ENCODE results near the gene RS1.

RS1 gene

GRCh38 chrX:18668071-18668835 lies 3.7 kb downstream of the RS1 start:
- no peak for DNase-seq (ENCODE audit: low read depth in 4 of 4, low spot score in 1 of 4)

DNA sequence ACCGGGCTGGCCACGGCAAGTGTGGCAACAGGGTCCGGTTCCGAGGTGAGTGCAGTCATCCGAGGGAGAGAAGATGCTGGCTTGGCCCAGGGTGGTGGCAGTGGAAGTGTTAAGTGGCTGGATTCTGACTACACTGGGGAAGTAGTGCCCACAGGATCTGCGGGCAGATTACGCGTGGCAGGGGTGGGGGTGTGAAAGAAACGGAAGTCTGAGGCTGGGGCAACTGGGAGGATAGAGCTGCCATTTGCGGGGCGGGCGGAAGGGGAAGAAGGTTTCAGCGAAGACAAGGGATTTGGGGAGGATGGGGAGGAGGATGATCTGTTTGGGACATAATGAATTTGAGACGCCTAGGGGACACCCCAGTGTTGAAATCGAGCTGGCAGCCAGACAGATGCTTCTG lies 5.3 kb downstream of the RS1 start:
- DNase-seq (ENCODE audit: low read depth in 4 of 4, low spot score in 1 of 4) = no peak

DNA sequence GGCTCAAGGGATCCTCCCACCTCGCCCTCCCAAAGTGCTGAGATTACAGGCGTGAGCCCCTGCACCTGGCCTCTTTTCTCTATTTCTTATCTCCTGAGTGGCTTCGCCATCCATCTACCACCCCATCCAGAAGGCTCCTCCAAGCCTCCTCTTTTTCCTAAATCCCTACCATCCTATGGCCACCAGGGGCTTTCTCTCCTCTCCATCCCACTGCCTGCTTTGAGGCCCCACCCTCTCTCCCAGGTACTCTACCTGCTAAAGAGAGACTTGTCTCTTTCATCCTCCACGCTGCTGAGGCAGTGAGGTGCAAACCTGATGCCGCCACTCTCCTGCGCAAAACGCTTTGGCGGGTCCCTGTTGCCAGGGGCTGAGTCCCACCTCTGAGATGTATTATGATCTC lies 7.0 kb downstream of the RS1 start:
- no peak for DNase-seq (ENCODE audit: low read depth in 4 of 4, low spot score in 1 of 4)

DNA sequence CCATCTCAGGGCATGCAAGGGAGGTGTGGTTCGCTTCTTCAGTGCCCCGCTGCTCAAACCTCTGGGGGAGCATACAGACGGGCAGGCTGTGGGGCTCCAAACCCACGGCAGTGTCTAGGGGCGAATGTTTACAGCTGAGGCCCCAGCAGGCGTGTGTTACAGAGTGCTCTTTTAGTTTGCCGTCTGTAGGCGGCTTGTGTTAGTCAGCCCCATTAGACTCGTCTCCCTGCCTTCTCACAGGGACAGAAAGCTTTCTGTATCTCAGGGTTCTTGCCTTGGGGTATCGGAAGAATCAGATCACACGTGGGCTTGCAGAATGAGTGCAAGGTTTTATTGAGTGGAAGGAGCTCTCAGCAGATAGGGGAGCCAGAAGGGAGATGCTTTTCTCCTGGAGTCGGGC lies 10.6 kb downstream of the RS1 start:
- DNase-seq (ENCODE audit: low read depth in 4 of 4, low spot score in 1 of 4) = no peak

DNA sequence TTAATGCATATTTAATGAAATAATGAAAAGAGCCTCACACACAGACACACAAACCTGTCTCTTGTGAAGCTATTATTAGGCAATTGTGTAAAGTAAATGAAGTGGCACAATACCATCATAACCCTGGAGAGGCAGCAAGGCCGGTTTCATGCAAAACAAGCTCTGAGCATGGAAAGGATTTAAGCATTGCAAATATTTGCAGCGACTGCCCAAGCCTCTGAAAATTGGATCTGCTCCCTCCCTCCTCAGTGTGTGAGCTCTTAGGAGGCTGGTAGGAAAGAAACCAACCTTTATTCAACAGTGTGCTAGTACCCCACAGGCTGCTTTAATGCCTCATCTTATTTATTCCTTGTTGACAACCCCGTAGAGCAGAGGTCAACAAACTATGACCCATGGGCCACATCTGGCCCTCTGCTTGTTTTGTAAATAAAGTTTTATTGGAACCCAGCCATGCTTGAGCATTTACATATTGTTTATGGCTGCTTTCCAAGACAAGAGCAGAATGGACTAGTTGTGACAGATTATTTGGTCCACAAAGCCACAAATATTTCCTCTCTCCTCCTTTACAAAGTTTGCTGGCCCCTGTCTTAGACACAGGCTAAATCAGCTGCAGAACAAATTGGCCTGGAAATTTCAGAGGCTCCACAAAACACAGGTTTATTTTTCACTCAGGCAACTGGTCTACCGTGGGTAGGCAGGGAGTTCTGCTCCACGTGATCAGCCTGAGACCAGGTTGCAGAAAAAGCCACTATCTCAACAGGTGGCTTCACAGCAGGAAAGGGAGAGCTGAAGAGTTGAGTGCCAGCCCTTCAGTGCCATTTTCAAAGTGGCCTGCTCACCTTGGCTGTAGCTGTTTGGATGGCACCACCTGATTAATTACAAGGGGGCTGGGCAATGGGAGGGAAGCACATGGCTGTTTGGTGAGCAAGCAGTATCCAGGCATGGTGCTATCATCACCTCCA lies 16.8 kb downstream of the RS1 start:
- no peak for DNase-seq (ENCODE audit: low read depth in 4 of 4, low spot score in 1 of 4)

DNA sequence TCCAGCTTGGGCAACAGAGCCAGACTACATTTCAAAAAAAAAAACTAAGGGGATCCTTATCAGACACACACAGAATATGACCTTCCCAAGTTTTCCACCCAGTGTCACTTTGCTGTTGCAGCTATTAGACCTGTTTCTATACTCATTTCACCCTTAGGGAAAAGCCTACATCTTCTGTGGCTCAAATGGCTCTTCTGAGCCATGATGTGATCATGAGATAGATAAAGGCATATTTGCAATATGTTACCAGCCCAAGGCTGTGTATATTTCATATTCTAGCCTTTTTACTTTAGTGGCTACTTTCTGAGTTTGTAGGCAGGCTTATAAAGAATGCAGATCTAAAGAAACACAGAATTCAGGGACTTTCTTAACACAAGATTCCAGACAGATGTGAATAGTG lies 19.3 kb downstream of the RS1 start:
- DNase-seq (ENCODE audit: low read depth in 4 of 4, low spot score in 1 of 4) = no peak

GRCh38 chrX:18650662-18651061 lies 21.2 kb downstream of the RS1 start:
- DNase-seq (ENCODE audit: low read depth in 4 of 4, low spot score in 1 of 4) = no peak

DNA sequence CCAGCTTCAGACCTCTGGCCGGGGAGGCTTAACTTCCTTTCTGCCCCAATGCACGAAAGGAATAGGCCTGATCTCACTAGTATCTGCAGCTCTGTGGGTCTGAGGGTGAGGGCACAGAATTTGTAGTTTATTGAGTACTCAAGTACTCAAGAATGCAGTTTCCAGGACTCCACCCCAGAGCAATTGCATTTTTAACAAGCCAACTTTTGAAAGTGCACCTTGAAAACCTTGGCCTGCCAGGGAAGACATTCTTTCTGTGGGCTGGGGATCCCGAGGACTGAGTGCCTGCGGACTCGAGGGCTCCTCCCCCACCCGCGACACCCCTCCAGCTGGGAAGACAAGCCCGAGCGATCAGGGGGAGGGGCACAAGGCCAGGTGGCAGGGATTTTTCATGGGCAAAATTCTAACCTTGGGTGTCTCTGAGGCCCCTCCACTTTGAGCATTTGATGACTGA lies 22.4 kb downstream of the RS1 start:
- DNase-seq (ENCODE audit: low read depth in 4 of 4, low spot score in 1 of 4) = no peak

DNA sequence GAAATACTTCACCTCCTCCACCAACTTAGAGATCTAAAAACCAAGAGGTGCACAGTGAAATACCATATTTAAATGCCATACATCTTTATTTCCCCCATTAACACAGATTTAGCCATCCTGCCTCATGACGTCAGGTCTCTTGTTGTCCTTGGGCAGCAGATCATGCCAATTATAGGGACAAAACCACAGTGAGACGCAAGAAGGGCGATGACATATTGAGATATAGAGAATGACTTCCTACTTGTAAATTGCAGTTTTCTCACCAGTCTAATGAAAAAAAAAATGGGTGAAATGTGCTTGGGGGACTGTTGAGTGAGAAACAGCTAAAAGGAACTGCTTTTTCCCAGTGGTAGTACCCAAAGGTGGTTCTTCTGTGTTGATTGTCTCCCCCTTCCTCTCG lies 24.3 kb downstream of the RS1 start:
- no peak for DNase-seq (ENCODE audit: low read depth in 4 of 4, low spot score in 1 of 4)

DNA sequence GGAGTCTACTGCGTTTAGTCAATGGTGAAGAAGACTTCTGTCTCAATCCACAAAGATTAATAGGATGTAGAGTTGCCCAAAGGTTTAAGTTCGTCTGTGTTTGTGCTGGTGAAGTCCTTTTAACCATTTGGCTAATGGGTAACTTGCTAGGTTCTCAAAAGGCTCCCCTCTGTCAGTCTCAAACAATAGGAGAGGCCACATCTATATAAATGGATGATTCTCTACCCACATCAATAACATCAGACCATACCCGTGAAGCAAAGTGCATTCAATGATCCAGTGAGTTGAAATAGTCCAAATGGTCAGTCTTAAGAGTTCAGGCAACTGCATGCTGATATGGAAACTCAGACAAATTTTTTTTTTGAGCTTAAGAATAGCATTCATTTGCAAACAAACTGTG lies 28.1 kb downstream of the RS1 start:
- no peak for DNase-seq (ENCODE audit: low read depth in 4 of 4, low spot score in 1 of 4)

DNA sequence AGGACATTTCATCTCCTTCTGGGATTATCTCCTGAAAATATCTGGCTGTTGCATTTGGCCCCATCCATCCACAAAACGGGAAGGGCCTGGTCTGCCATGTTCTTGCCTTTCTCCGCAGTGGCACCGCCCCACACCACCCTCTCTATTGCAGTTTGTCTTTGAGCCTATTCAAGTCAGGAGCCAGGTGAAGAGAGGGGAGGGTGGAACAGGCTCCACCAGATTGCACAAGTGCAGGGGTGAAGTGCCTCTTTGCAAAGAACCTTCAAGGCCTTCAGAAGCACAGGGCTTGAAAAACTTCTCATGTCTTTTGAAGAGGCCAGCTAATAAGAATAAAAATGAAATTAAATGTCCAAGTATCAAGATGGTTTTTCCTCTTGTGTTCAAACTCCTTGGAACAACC lies 28.7 kb downstream of the RS1 start:
- no peak for DNase-seq (ENCODE audit: low read depth in 4 of 4, low spot score in 1 of 4)

- no peak for DNase-seq (ENCODE audit: low read depth in 4 of 4, low spot score in 1 of 4)
These were observed 31.2 kb downstream of the RS1 start for GRCh38 chrX:18640686-18641085.

DNA sequence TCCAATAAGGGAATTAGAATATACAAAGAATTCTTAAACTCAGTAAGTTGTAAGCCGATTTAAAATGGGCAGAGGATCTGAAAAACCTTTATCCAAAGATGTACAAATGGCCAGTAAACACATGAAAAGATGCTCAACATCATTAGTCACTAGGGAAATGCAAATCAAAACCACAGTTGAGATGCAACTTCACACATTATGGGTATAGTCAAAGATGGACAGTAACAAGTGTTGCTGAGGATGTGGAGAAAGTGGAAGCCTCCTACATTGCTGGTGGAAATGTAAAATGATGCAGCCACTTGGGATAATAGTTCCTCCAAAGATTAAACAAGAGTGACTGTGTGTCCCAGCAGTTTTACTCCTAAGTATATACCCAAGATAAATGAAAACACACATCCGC lies 32.6 kb downstream of the RS1 start:
- no peak for DNase-seq (ENCODE audit: low read depth in 4 of 4, low spot score in 1 of 4)

- DNase-seq (ENCODE audit: low read depth in 4 of 4, low spot score in 1 of 4) = no peak
These were observed 33.5 kb downstream of the RS1 start for GRCh38 chrX:18638398-18638797.

- DNase-seq (ENCODE audit: low read depth in 4 of 4, low spot score in 1 of 4) = no peak
These were observed 41.0 kb downstream of the RS1 start for GRCh38 chrX:18630934-18631333.

DNA sequence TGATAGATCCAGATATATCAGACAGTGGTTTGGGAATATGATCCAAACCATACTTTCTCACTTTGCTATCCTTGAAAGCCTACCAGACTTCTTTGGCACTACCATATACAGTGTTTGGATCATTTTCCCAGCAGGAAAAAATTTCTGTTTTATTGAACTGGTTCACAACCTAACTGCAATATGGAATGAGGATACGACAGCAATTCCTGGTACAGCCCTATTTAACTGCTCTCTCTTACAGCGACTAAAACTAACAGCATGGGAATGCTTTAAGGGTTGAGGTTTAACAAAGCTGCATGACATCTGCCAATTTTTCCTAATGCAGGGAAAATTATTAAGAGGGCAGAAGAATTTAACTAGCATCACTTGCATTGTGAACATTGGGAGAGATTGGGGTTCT lies 47.3 kb downstream of the RS1 start:
- DNase-seq (ENCODE audit: low read depth in 4 of 4, low spot score in 1 of 4) = no peak

GRCh38 chrX:18620349-18620748 lies 51.6 kb downstream of the RS1 start:
- DNase-seq (ENCODE audit: low read depth in 4 of 4, low spot score in 1 of 4) = no peak

DNA sequence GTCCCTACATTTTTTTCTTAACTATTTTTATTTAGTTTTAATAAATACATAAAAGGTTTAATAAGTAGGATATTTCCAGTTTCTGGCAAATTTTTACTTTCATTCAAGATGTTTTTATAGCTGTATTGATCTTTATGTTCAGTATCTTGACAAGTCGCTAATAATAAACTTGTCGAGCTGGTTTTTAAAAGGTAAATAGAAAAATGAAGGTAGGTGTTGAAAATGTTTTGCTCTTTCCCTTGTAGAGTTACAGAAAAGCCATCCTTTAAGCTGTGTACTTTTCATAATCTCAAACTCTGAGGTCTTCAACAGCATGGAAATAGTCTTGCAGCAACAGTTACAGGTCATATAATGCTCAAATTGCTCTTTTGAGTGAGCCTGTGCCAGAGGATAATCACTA lies 52.6 kb downstream of the RS1 start:
- no peak for DNase-seq (ENCODE audit: low read depth in 4 of 4, low spot score in 1 of 4)

DNA sequence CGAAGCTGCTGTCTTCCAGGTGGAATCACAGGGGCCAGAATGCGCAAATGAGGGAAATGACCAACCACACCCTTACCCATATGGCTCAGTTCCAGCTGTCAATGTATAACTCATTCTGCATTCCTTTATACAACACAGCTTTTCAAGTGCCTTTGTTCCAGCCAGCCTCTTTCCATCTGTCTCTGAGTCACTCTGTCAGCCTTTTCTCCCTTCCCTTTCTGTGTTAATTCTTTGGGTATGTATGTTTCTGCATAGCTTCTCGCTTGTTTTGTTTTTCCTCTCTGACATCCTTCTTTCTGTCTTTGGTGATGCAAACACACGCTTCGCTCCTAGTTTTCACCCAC lies 54.5 kb downstream of the RS1 start:
- no peak for DNase-seq (ENCODE audit: low read depth in 4 of 4, low spot score in 1 of 4)

DNA sequence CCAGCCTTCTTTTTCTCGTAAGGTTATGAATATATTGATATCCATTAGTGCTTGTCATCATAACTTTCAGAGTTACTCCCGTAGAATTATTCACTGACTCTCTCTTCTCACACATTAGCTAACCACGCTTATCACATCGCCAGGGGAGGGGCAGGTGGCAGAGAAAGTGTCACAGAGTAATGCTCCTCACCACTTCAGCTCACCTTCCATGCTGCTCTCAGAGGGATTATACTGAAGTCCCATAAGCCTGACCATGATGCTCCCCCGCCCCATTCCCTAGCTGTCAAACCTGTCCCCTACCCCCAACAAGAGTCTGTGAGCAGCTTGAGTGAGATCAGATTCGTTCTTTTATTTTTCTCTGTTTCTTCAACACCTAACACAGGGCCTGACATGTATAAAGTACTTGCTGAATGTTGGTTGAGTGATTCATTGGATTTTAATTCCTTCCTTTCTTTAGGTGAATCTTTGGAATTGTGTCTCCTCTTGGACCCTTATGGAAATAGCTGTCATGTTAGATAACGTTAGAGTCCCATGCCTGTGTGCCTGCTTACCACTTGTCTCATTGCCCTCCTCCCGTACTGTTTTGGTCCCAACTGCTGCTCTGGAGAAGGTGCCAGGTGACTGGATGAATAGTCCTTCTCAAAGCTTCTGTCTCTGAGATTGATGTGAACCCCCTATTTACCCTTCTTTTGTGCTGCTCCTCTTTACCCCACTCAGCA lies 55.1 kb downstream of the RS1 start:
- no peak for DNase-seq (ENCODE audit: low read depth in 4 of 4, low spot score in 1 of 4)

- DNase-seq (ENCODE audit: low read depth in 4 of 4, low spot score in 1 of 4) = no peak
These were observed 57.8 kb downstream of the RS1 start for GRCh38 chrX:18613930-18614639.

Measured in stimulated activated CD4-positive, alpha-beta T cell treated with anti-CD3 and anti-CD28 coated beads, Interleukin-1b, Interleukin-23, amount 100 ng/mL, for 24 hours (primary cell).